Mammary epithelial cell (primary cell): ENCODE measurements around the gene NEDD8.

Experiments
- EZH2 ChIP-seq: IDR thresholded peaks from 2 replicates; pipeline ENCODE4 v1.6.1; 2012; ENCODE audit warnings: low read length, inconsistent platforms, borderline replicate concordance
- TF ChIP-seq, protein P1 (sequence below), 2 donors: IDR thresholded peaks in 1 of 2; conservative IDR thresholded peaks in 1 of 2; 2 replicates each; pipeline ENCODE4 v1.5.1; 2011 to 2012; ENCODE audit warnings: inconsistent platforms in 2 of 2, low read length in 2 of 2, mild to moderate bottlenecking in 2 of 2, control low read depth in 1 of 2, low read depth in 1 of 2; ENCODE audit not compliant: insufficient read depth in 1 of 2; ENCODE audit errors: extremely low read depth in 1 of 2

DNA sequence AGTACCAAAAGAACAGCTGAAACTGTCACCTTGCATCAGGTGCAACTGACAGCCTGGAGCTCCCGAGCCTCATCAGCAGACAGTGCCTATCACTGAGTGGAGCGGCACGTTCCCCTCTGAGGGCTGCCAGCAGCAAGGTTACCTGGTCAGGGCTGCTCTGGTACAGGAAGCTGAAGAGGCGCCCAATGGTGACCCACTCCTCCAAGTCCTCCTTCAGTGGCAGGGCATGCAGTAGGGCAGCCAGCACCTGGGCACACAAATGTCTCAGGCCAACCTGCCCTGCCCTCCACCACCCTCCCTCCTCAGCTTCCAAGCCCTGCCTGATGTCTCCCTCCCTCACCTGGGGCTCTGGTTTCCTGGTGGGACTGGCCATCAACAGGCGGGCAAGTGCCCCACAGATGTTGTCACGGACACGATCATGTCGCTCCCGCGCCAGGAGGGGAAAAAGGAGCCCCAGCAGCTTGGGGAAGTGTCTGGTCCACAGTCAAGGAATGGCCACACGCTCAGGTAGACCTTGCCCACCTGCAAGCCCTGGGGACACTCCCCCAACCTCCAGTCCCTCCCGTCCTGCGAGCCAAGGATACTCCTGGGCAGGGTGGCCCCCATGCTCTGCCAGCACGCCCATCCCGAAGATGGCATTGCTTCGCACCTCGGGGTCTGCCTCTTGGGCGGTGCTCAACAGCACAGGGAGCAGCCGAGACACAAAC lies 50.6 kb downstream of the NEDD8 start:
- TF ChIP-seq, protein P1, sequence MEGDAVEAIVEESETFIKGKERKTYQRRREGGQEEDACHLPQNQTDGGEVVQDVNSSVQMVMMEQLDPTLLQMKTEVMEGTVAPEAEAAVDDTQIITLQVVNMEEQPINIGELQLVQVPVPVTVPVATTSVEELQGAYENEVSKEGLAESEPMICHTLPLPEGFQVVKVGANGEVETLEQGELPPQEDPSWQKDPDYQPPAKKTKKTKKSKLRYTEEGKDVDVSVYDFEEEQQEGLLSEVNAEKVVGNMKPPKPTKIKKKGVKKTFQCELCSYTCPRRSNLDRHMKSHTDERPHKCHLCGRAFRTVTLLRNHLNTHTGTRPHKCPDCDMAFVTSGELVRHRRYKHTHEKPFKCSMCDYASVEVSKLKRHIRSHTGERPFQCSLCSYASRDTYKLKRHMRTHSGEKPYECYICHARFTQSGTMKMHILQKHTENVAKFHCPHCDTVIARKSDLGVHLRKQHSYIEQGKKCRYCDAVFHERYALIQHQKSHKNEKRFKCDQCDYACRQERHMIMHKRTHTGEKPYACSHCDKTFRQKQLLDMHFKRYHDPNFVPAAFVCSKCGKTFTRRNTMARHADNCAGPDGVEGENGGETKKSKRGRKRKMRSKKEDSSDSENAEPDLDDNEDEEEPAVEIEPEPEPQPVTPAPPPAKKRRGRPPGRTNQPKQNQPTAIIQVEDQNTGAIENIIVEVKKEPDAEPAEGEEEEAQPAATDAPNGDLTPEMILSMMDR (conservative IDR thresholded peaks at IDR 0.05 in 1 of 2, IDR thresholded peaks at IDR 0.05 in 1 of 2; ENCODE audit: extremely low read depth in 1 of 2, insufficient read depth in 1 of 2, low read depth in 1 of 2, low read length in 2 of 2) = no peak
- TF ChIP-seq EZH2 = no peak
